Suprapubic skin (tissue), 4 donors: ENCODE data around the gene TMEM54. TPM values are rescaled to one million over a fixed set of nuclear protein-coding genes. Genes with fewer than 3 reads are reported as not detected.

ENCODE experiments used
- DNase-seq, 2 donors: peaks; one replicate each; pipeline ENCODE4 v3.0.0-alpha.2; 2019; ENCODE audit warnings: low spot score in 2 of 2
- H3K27ac ChIP-seq: fragments of 200-600 bp; sonication (generic); one replicate; pipeline ENCODE4 v1.5.1; 2019
- H3K27me3 ChIP-seq: fragments of 200-600 bp; sonication (generic); one replicate; pipeline ENCODE4 v1.5.1; 2019
- H3K36me3 ChIP-seq: fragments of 200-600 bp; sonication (generic); one replicate; pipeline ENCODE4 v1.5.1; 2019
- H3K4me1 ChIP-seq: fragments of 200-600 bp; sonication (generic); one replicate; pipeline ENCODE4 v1.5.1; 2019
- H3K4me3 ChIP-seq: fragments of 200-600 bp; sonication (generic); one replicate; pipeline ENCODE4 v1.5.1; 2019; ENCODE audit warnings: mild to moderate bottlenecking
- H3K9me3 ChIP-seq: fragments of 200-600 bp; sonication (generic); one replicate; pipeline ENCODE4 v1.5.1; 2019
- CTCF ChIP-seq, 2 donors: fragments of 200-600 bp in 1 of 2; fragments of 450-650 bp in 1 of 2; sonication (generic) in 1 of 2; IDR thresholded peaks; one replicate each; pipeline ENCODE4 v1.5.1; 2016 to 2019; ENCODE audit warnings: antibody characterized with exemption in 2 of 2, mild to moderate bottlenecking in 1 of 2, moderate library complexity in 1 of 2
- EP300 ChIP-seq: sonication (generic); formaldehyde crosslinking; IDR thresholded peaks from one replicate; pipeline ENCODE4 v1.6.1; 2017; ENCODE audit warnings: antibody characterized with exemption
- POLR2A ChIP-seq, 2 donors: fragments of 450-650 bp; IDR thresholded peaks; one replicate each; pipeline ENCODE4 v1.6.1; 2017; ENCODE audit warnings: antibody characterized with exemption in 2 of 2, mild to moderate bottlenecking in 2 of 2, moderate library complexity in 2 of 2
- POLR2AphosphoS5 ChIP-seq, 3 donors: sonication (generic); formaldehyde crosslinking; IDR thresholded peaks; one replicate each; pipeline ENCODE4 v1.6.1; 2017; ENCODE audit warnings: antibody characterized with exemption in 3 of 3
- WGBS: methylation state at CpG from one replicate; pipeline ENCODE4 v1.1.5; 2018; 5-methylcytosine and 5-hydroxymethylcytosine counted together
- total RNA-seq, 4 donors: library from RNA; depleted of rRNA; stranded (reverse); fragments of >200 nt; gene quantifications; one replicate each; pipeline ENCODE4 v1.1.0, GENCODE V29; 2016

The TMEM54 gene
- total RNA-seq, 4 donors from 2014 or later, result 61.9 to 283 (median 228) TPM

- WGBS, result 51% methylated on average over 3 of the region's 3 CpGs
- H3K4me1 ChIP-seq, result peaks cover 15% of the 10 kb centered on the region
- TF ChIP-seq CTCF (IDR thresholded peaks at IDR 0.05) (no peak), POLR2AphosphoS5 (IDR thresholded peaks at IDR 0.05) (no peak)
- H3K4me3 ChIP-seq, result no peak overlapping the region
- H3K36me3 ChIP-seq, result peaks cover 43% of the 10 kb centered on the region
- no peaks in the 10 kb centered on the region for H3K9me3 ChIP-seq
- H3K27me3 ChIP-seq, result no peaks in the 10 kb centered on the region
- DNase-seq, result no peak
- peak overlapping the region; percentile 17 for H3K27ac ChIP-seq
Measured at GRCh38 chr1:32933742-32934322, 32.6 kb upstream of the TMEM54 start.

- WGBS, result 87% methylated on average over 1 of the region's 1 CpG
- Histone ChIP-seq H3K9me3 (no peaks in the 10 kb centered on the region), H3K36me3 (peaks cover 25% of the 10 kb centered on the region), H3K4me3 (no peak overlapping the region), H3K27ac (no peak overlapping the region), H3K4me1 (peaks cover 12% of the 10 kb centered on the region), H3K27me3 (no peaks in the 10 kb centered on the region)
- TF ChIP-seq EP300 (no peak), POLR2AphosphoS5 (IDR thresholded peaks at IDR 0.05) (no peak), CTCF (IDR thresholded peaks at IDR 0.05) (no peak), POLR2A (IDR thresholded peaks at IDR 0.05) (no peak)
- DNase-seq, result no peak
Measured at GRCh38 chr1:32931760-32932159, 30.6 kb upstream of the TMEM54 start.

- TF ChIP-seq CTCF (IDR thresholded peaks at IDR 0.05) (no peak), POLR2A (IDR thresholded peaks at IDR 0.05) (no peak), EP300 (no peak), POLR2AphosphoS5 (IDR thresholded peaks at IDR 0.05) (no peak)
- Histone ChIP-seq H3K4me3 (no peak overlapping the region), H3K27me3 (peaks cover 15% of the 10 kb centered on the region), H3K9me3 (no peaks in the 10 kb centered on the region), H3K27ac (no peak overlapping the region), H3K4me1 (peaks cover 27% of the 10 kb centered on the region), H3K36me3 (peaks cover 2% of the 10 kb centered on the region)
- DNase-seq, result no peak
- WGBS, result 81% methylated on average over 2 of the region's 2 CpGs
Measured at GRCh38 chr1:32929366-32929765, 28.2 kb upstream of the TMEM54 start.

GRCh38 chr1:32928715-32929114 lies 27.5 kb upstream of the TMEM54 start:
- TF ChIP-seq EP300, result no peak
- no peak for TF ChIP-seq CTCF (IDR thresholded peaks at IDR 0.05)
- no peak for TF ChIP-seq POLR2A (IDR thresholded peaks at IDR 0.05)
- no peak for TF ChIP-seq POLR2AphosphoS5 (IDR thresholded peaks at IDR 0.05)
- no peaks in the 10 kb centered on the region for H3K36me3 ChIP-seq
- whole genome bisulfite sequencing, result 84% methylated on average over 8 of the region's 8 CpGs

GRCh38 chr1:32928285-32928684 lies 27.1 kb upstream of the TMEM54 start:
- Histone ChIP-seq H3K27ac (no peak overlapping the region), H3K4me1 (peaks cover 17% of the 10 kb centered on the region), H3K36me3 (no peaks in the 10 kb centered on the region), H3K9me3 (no peaks in the 10 kb centered on the region), H3K27me3 (peaks cover 24% of the 10 kb centered on the region), H3K4me3 (no peak overlapping the region)
- no peak for DNase-seq
- 92% methylated on average over 2 of the region's 2 CpGs for WGBS
- TF ChIP-seq POLR2AphosphoS5 (IDR thresholded peaks at IDR 0.05) (no peak), CTCF (IDR thresholded peaks at IDR 0.05) (no peak), POLR2A (IDR thresholded peaks at IDR 0.05) (no peak), EP300 (no peak)

More at GRCh38 chr1:32928715-32929114, 27.5 kb upstream of the TMEM54 start:
- Histone ChIP-seq H3K4me1 (peaks cover 21% of the 10 kb centered on the region), H3K27ac (no peak overlapping the region), H3K4me3 (no peak overlapping the region), H3K9me3 (no peaks in the 10 kb centered on the region), H3K27me3 (peaks cover 22% of the 10 kb centered on the region)
- DNase-seq, result no peak
